Stimulated activated CD4-positive, alpha-beta T cell treated with anti-CD3 and anti-CD28 coated beads, TNF-alpha, amount 100 ng/mL, for 4 hours (primary cell): ENCODE results near the gene PTPRN2.
"Not testable (repeated sequence)": the region's sequence is repeated elsewhere in the genome, so short reads cannot be mapped to it uniquely, and the experiment has no call there.

Experiments
- DNase-seq, 3 experiments: peaks; one replicate each; pipeline ENCODE4 v3.0.0-alpha.2; 2020; ENCODE audit warnings: low read depth in 3 of 3

Gene PTPRN2

DNA sequence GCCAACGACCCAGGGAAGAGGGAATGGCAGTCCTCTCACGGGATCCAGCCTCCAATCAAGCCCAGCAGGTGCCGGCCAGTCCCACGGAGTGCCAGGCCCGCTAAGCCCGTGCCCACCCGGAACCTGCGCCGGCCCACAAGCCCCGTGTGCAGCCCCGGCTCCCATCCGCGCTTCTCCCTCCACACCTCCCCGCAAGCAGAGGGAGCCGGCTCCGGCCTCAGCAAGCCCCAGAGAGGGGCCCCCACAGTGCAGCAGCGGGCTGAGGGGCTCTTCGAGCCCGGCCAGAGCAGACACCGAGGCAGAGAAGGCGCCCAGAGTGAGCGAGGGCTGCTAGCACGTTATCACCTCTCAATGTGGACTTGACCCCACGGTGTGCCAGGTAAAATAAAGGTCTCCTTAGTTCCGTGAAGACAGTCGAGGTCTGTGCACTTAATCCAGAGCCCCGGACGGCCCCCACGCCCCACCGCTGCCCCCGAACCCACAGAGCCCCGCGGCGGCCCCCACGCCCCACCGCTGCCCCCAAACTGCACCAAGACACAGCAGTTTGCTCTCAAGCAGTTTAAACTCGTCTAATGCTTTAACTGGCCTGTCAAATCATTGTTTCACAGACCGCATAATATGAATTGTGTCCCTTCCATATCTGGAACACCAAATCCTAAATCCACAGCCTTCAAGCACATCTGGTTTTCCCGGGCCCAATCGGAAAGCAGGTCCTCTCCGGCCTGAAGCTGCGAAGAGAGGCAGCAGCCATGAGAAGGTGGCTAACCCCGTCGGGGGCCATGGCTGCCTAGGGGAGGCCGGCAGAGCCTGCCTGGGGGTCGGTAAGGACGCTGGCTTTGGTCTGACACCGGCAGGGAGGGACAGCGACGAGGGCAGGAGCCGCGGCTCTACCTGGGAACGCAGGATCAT is 307.8 kb downstream of the PTPRN2 start:
- DNase-seq = no peak

DNA sequence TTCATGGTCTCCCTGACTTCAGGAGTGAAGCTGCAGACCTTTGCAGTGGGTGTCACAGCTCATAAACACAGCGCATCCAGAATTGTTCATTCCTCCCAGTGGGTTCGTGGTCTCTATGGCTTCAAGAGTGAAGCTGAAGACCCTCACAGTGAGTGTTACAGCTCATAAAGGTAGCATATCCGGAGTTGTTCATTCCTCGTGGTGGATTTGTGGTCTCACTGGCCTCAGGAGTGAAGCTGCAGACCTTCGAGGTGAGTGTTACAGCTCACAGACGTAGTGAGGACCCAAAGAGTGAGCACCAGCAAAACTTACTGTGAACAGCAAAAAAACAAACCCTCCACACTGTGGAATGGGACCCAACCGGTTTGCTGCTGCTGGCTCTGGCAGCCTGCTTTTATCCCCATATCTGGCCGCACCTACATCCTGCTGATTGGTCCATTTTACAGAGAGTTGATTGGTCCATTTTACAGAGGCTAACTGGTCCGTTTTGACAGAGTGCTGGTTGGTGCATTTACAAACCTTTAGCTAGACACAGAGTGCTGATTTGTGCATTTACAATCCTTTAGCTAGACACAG is 308.8 kb downstream of the PTPRN2 start:
- DNase-seq = no peak

DNA sequence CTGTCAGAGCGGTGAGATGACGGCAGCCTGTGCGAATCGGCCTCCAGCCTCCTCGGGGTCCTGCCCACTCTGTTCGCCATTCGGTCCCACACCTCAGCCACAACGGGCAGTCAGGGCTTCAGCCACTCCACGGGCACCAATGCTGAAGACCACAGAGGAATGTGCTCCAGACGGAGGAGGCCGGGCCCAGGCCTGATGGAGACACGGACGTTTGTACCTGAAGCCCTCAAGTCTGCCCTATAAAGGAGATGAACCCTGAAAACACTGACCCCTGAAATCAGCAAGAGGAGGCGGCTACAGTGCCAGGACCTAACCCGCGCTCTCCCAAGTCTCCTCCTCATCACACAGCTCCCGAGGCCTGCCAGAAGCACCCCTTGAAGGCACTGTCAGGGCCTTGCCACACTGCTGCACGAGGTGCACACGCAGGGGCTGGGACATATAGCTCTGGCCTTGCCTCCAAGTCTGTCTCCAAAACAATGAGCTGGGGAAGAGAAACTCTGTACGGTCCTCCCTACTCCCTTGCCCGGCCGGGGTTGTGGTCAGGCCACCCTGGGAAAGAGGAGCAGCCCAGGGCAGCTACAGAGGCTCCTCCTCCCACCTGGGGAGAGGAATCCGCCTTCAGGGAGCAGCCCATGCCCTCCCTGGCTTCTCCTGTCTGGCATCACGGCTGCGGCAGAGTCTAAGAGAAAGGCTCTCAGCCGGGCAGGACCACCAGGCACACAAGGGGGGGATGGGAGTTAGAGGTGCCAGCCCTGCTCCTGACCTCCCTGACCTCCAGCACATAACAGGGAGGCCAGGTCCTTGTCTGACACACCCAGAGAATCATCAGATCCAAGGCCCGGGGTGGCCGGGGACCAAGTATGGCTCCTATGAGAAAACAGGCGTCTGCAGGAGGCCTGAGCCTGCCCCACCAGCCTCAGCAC is 310.1 kb downstream of the PTPRN2 start:
- DNase-seq = no peak

DNA sequence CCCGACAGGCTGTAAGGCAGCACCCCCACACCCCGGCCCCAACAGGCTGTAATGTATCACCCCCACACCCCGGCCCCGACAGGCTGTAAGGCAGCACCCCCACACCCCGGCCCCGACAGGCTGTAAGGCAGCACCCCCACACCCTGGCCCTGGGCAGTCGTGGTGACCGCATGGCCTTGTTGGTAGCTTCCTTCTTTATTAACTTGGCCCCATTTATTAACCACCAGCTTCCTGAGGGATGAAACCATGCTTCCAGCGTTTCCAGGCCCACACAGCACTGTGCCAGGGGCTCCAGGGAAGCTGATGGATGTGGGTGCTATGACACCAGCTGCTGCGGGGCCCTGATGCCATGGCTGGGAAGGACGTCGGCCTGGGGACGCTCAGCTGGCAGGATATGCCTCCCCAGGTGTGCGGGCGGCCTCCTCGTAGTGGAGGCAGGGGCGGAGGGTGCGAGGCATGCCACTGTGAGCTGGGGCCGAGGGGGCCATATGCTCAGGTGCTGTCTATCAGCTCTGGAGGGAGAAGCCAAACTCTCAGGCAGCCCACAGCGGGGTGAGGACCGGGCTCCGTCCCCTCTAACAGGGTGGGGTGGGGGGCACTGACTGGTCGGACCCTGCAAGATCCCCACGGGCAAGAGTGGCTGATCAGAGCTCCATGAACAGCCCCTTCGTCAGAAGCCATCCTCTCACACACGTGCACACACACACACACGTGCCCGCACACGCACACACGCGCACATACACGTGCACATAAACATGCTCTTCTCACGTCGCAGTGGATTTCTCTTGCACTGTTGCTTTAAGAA is 311.0 kb downstream of the PTPRN2 start:
- DNase-seq = no peak

DNA sequence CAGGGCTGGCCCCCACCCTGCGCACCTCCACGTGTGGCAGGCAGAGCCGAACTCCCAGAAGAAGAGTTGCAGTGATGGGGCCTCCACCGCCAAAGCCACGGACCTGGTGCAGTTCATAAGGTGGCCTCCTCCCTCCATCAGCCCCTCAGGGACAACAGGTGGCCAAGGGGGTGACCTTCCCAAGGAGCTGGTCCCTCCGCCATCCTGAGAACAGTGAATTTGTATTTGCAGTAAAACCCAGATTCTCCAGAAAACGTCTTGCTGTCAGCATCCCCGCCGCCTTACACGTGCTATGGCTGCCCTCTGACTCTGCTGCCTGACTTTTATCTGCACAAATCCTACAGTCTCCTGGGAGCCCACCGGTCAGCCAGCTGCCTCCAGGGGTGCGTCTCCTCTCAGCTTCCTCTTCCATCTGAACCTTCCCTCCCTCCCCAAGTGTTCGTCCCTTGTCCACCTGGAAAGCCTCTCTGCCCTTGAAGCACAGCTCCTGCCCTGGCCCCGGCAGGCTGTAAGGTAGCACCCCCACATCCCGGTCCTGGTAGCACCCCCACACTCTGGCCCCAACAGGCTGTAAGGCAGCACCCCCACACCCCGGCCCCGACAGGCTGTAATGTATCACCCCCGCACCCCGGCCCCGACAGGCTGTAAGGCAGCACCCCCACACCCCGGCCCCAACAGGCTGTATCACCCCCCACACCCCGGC is 311.8 kb downstream of the PTPRN2 start:
- no peak for DNase-seq

DNA sequence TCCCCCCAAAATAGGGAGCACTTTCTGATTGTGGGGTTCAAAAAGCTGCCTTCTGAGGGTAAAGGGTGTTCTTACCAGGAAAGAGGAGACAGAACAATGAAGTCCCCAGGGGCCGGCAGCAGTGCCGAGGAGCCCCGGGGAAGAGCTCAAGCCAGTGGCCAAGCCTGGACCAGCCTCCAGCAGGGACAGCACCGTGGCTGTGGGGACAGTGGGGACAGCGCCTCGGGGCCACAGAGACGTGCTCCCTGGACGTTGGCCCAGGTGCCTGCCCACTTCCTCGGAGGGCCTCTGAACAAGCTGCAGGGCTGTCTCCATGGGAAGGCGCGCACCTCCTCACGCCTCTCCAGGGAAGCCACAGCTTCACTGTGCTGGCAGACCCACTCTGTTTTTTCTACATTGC is 312.6 kb downstream of the PTPRN2 start:
- DNase-seq = no peak

DNA sequence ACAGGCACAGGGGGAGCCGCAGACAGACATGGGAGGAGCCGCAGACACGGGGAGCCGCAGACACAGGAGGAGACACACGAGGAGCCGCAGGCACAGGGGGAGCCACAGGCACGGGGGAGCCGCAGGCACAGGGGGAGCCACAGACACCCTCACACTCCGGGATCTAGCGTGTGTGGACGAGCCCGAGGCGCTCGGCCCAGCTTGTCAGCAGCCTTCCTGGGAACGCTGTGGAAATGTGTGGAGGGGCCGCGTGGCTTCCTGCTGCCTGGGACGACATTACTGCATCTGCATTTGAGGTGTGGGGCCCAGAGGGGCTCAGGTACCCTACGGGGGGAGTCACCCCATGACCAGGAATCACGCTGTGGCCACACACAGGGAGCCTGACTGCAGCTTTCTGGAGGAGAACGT is 313.2 kb downstream of the PTPRN2 start:
- DNase-seq = no peak

DNA sequence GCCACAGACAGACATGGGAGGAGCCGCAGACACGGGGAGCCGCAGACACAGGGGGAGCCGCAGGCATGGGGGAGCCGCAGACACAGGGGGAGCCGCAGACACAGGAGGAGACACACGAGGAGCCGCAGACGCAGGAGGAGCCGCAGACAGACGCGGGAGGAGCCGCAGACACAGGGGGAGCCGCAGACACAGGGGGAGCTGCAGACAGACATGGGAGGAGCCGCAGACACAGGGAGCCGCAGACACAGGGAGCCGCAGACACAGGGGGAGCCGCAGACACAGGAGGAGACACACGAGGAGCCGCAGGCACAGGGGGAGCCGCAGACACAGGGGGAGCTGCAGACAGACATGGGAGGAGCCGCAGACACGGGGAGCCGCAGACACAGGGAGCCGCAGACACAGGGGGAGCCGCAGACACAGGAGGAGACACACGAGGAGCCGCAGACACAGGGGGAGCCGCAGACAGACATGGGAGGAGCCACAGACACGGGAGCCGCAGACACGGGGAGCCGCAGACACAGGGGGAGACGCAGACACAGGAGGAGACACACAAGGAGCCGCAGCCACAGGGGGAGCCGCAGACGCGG is 313.8 kb downstream of the PTPRN2 start:
- not testable (repeated sequence) for DNase-seq

DNA sequence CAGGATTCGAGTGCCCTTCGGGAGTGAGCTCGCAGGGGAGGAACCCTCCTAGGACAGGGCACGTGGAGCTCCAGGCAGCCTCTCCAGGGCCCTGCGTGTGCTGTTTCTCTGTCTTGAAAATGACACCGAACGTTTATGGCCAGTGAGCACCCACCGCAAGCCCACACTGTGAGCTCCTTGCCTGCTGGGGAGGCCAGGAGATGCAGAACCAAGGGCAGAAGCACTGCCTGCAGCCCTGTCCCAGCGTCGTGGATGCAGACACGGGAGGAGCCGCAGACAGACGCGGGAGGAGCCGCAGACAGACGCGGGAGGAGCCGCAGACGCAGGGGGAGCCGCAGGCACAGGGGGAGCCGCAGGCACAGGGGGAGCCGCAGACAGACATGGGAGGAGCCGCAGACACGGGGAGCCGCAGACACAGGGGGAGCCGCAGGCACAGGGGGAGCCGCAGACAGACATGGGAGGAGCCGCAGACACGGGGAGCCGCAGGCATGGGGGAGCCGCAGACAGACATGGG is 314.4 kb downstream of the PTPRN2 start:
- DNase-seq = no peak

DNA sequence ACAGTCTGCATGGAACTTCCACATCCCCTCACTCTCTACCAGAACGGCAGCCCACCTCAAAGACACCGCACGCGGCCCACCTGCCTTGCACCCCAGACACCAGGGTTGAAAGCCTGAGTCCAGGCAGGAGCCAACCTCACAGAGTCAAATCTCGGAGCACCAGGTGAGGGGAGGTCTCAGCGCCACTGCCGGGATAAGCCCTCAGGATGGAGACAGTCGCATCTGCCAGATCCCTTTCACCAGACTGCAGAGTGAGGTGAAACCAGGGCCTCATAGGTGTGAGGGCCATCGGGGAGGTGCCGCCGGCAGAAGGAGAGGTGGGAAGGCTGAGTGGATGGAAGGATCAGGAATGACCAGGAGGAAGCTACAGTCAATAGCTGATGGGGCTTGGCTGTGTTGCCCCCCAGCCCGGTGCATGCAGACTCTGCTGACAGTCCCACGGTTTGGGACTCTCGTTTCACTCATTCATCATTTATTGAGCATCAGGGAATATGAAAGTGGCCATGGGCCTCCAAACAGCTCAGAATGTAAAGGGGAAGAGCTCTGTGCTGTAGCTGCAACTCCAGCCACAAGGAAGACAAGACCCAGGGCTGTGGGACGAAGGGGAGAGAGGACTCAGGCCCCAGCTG is 315.0 kb downstream of the PTPRN2 start:
- DNase-seq = no peak

DNA sequence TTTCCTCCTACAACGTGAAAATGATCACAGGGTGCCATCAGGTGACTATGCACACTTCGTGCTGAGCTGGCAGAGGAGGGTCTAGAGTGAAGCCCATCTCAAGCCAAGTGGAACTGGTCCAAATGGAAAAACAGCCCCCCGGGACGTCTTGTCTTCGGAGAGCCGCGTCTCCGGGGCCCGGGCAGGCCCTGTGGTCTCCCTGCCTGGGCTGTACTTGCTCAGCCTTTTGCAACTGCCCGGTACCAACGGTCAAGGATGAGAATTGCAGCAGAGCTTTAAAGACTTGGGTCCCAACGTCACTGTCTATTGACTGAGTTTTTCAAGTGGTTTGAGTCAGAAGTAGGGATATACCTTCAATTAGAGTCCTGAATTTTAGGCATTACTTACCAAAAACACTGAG is 315.5 kb downstream of the PTPRN2 start:
- no peak for DNase-seq

DNA sequence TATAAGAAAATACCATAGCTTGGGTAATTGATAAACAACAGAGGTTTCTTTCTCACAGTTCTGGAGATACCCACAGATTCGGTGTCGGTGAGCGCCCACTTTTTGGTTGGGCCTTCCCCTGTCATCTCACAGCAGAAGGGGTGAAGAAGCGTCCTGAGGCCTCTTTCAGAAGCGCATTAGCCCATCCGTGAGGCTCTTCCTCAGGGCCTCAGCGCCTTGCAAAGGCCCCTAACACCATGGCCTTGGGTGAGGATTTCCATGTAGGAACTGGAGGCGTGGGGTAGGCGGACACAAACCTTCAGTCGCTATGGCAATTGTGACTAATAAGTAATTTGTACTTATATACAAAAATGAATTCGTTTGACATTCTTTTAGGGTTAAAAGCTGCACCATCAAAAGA is 316.0 kb downstream of the PTPRN2 start:
- DNase-seq = no peak

DNA sequence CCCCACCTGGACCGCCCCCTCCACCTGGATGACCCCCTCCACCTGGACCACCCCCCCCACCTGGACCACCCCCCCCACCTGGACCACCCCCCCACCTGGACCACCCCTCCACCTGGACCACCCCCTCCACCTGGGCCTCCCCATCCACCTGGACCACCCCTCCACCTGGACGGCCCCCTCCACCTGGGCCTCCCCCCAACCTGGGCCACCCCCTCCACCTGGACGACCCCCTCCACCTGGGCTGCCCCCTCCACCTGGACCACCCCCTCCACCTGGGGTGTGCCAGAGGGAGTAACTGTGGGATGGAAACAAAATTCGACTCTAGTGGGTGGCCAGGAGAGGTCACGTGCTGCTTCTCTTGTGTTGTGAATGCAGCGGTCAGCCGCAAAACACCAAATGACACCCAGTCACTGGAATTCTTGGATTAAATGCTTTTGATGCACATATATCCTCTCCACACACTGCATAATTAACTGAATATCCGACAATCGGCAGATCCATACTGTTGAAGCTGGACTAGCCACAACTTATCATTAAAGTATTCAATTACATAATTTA is 316.7 kb downstream of the PTPRN2 start:
- DNase-seq = no peak

DNA sequence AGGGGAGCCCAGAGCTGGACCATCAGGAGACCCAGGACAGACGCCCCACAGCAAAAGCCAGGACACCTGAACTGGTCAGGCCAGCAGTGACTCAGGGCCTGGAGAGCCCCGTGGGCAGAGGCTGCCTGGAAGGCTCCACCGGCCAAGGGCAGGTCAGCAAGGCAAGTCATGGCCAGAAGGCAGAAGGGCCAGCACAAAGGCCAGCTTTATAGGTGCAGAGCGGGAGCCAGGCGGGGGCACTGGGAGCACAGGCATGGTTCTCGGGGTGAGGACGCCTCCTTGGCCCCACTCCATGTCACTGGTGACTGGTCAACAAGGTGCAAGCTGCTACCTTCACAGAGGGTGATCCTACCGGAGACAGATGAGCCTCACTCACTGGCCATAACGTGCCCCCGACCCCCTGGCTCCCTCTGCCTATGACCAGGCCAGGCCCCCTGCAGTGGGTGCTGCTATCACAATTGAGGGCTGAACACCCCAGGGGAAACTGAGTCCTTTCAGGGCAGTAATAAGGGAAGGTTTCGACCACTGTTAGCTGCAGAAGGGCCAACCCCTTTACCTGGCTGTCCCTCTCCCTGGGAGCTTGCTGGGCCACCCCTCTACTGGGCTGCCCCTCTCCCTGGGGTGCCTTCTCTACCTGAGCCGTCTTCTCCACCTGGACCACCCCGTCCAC is 317.4 kb downstream of the PTPRN2 start:
- DNase-seq = no peak

DNA sequence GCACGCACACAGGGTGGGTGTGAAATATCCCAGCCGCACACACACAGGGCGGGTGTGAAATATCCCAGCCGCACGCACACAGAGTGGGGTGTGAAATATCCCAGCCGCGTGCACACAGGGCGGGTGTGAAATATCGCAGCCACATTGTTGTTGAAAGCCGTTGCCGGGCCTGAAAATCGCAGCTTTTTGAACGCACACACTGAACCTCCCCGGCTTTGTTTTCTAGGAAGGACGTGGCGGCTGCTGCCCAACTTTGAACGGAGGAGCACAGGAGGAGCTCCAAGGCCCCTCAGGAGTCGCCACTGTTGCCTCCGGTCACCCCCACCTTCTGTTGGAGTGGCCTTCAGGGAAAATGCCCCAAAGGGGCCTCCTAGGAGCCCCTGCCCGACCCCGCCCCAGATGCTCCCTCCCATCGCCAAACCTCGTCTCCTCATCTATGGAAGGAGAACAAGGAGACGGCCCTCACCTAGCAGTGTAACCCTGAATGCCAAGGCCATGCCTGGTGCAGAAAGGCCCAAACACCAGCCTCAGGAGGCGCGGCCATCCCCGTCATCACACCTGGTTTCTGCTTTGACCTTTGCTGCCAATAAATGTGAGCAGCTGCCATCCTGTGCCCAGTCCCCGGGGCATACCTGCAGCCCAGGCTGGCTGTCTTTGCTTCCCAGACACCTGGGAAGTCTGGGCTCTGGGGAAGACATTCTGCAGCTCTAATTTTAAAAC is 318.6 kb downstream of the PTPRN2 start:
- no peak for DNase-seq

DNA sequence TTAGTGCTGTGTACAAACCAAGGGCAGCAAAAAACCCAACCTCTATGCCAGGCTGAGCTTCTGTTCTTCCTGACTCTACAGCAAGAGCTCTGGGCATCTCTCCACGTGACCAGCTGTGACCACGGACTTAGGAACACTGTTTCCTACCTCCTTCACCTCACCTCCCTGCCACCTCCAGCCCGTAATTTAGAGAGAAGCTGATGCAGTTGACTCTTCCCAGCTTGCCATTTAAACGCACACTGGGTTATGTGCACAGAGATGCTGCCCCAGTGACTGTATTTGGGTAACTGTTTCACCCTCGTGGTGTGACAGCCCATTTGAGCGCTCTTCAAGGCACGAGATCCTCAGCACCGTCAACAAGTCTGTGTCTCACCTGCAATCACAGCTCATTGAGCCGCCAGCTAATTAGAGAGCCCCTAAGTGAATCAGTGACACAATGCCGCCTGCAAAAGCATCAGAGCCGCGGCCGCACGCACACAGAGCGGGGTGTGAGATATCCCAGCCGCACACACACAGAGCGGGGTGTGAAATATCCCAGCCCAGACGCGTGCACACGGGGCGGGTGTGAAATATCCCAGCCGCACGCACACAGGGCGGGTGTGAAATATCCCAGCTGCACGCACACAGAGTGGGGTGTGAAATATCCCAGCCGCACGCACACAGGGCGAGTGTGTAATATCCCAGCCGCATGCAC is 319.7 kb downstream of the PTPRN2 start:
- DNase-seq = no peak
